Duodenal mucosa (tissue), 2 donors: ENCODE data around the gene TMEM255A.
A peak's percentile ranks its signal among the peaks of the same experiment; 100 is the strongest.

Source experiments
- H3K27ac ChIP-seq: one replicate; pipeline ENCODE4 v1.7.0; 2013; ENCODE audit warnings: low read depth, low read length
- H3K27me3 ChIP-seq, 2 donors: one replicate each; pipeline ENCODE4 v1.7.0; 2013; ENCODE audit warnings: low read length in 2 of 2, control low read depth in 1 of 2; ENCODE audit not compliant: insufficient read depth in 2 of 2, control insufficient read depth in 1 of 2
- H3K36me3 ChIP-seq, 2 donors: one replicate each; pipeline ENCODE4 v1.7.0; 2013; ENCODE audit warnings: low read length in 2 of 2, control low read depth in 1 of 2; ENCODE audit not compliant: insufficient read depth in 2 of 2, control insufficient read depth in 1 of 2
- H3K4me1 ChIP-seq, 2 donors: one replicate each; pipeline ENCODE4 v1.7.0; 2013; ENCODE audit warnings: low read length in 2 of 2, control low read depth in 1 of 2; ENCODE audit not compliant: insufficient read depth in 2 of 2, control insufficient read depth in 1 of 2
- H3K4me3 ChIP-seq, 2 donors: one replicate each; pipeline ENCODE4 v1.7.0; 2013; ENCODE audit warnings: low read length in 2 of 2, low read depth in 1 of 2
- H3K9ac ChIP-seq, 2 donors: one replicate each; pipeline ENCODE4 v1.7.0; 2013; ENCODE audit warnings: low read length in 2 of 2, low read depth in 1 of 2
- H3K9me3 ChIP-seq, 2 donors: one replicate each; pipeline ENCODE4 v1.7.0; 2013; ENCODE audit warnings: low read length in 2 of 2, control low read depth in 1 of 2; ENCODE audit not compliant: control insufficient read depth in 1 of 2

Gene TMEM255A

DNA sequence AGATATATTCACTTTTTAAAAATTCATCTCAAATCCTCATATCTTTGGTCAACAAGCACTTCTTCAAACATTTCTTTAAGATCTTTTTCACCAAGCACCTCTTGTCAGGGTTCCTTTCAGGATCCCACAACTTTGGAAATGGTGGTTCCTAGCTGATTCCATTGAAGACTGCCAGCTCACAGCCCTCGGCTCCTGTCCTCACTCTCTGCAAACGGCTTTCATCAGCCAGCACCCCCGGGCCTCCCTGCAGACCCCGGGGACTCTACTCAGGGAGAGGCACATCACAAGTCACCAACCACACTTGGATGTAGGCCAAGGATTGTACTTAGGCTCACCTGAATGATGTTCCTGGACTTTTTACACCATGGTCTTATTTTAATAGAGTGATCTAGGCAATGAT is 40.7 kb downstream of the TMEM255A start:
- Histone ChIP-seq H3K9me3 (no peaks in the 10 kb centered on the region), H3K27me3 (no peaks in the 10 kb centered on the region), H3K4me1 (no peaks in the 10 kb centered on the region), H3K4me3 (no peak overlapping the region), H3K9ac (no peak overlapping the region), H3K36me3 (no peaks in the 10 kb centered on the region), H3K27ac (no peak overlapping the region)

DNA sequence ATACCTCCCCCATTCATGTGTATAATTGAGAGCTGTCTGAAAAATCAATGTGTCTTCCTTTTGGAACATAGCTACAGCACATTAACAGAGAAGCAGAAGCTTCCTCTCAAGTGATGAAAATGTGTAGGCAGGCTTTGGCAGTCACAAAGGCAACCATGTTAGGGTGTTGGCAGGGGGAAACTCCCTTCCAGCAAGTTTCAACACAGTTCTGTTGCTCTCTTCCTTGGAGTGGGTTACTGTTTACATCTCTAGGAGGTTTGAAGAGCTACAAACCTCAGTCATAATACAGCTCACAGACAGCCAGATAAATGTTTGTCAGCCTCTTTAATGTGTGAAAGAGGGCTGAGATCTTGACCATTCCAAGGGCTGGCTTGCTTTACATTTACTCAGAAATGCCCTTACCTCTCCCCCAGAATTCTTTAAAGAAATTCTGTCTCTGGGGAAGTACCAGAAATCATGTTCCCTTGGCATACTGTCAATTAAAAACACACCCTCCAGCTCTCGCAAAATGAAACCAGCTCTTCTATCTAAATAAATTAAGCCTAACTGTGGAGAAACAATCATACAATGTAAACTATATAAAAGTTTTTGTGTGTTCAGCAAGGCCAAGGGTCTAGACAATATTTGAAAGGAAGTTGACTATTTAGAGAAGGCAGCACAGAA is 41.8 kb downstream of the TMEM255A start:
- Histone ChIP-seq H3K36me3 (no peaks in the 10 kb centered on the region), H3K4me3 (no peak overlapping the region), H3K27ac (no peak overlapping the region), H3K9ac (no peak overlapping the region), H3K4me1 (no peaks in the 10 kb centered on the region), H3K9me3 (no peaks in the 10 kb centered on the region), H3K27me3 (no peaks in the 10 kb centered on the region)

DNA sequence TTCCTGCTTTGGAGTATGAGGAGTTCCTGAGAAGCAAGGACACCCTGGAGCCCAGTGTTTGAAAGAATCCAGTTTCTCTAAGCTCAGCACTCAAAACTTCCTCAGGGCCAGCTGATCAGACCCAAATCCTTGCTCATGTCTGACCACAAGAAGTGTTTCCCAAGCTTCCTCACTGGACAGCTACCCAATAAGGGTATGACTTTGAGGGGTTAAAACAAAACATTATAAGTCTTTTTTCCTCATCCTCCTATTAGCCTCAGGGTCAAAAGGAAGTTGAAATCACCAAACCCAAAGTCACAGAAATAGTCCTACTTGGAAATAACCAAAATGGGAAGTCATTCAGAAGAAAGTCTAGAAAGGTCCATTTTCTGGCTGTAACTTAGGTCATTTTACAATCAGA is 46.9 kb downstream of the TMEM255A start:
- Histone ChIP-seq H3K4me3 (no peak overlapping the region), H3K27ac (no peak overlapping the region), H3K9ac (no peak overlapping the region), H3K36me3 (no peaks in the 10 kb centered on the region), H3K4me1 (no peaks in the 10 kb centered on the region), H3K9me3 (no peaks in the 10 kb centered on the region), H3K27me3 (no peaks in the 10 kb centered on the region)

GRCh38 chrX:120262859-120263708 is 48.2 kb downstream of the TMEM255A start:
- H3K27ac ChIP-seq: no peak overlapping the region
- H3K9me3 ChIP-seq: no peaks in the 10 kb centered on the region
- H3K36me3 ChIP-seq: no peaks in the 10 kb centered on the region
- H3K9ac ChIP-seq: no peak overlapping the region
- no peak overlapping the region for H3K4me3 ChIP-seq
- H3K27me3 ChIP-seq: no peaks in the 10 kb centered on the region
- H3K4me1 ChIP-seq: no peaks in the 10 kb centered on the region

DNA sequence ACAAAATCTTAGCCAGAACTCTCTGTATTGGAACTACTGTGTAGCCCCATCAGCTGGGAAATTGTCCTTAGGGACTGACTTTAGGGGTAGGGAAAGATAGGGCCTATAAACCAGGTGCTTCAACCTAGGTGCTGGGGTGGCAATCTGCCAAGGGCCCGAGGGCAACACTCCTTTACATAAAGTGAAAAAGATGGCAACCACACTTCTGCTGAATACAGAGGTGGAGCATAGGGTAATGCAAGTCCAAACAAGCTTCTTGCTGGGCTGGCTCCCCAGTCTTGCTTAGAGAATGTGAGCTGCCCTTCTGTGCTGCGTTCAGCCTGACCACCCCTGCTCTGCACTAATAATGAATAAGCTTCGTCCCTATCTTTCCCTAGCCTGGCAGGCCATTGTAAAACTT is 50.9 kb downstream of the TMEM255A start:
- Histone ChIP-seq H3K4me3 (no peak overlapping the region), H3K4me1 (no peaks in the 10 kb centered on the region), H3K36me3 (peaks cover 0 to 5% of the 10 kb centered on the region in 2 donors), H3K9ac (no peak overlapping the region), H3K27ac (no peak overlapping the region), H3K27me3 (no peaks in the 10 kb centered on the region), H3K9me3 (no peaks in the 10 kb centered on the region)

DNA sequence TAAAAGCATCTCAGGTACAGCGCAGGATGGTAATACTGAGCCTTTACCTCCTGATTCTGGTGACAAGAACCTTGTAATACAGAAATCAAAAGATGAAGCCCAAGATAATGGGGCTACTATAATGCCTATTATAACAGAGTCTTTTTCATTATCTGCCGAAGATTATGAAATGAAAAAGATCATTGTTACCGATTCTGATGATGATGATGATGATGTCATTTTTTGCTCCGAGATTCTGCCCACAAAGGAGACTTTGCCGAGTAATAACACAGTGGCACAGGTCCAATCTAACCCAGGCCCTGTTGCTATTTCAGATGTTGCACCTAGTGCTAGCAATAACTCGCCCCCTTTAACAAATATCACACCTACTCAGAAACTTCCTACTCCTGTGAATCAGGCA is 57.5 kb downstream of the TMEM255A start:
- H3K9me3 ChIP-seq: no peaks in the 10 kb centered on the region
- no peak overlapping the region for H3K4me3 ChIP-seq
- peaks cover 0 to 22% of the 10 kb centered on the region in 2 donors for H3K36me3 ChIP-seq
- no peak overlapping the region for H3K27ac ChIP-seq
- H3K27me3 ChIP-seq: no peaks in the 10 kb centered on the region
- H3K4me1 ChIP-seq: peaks cover 0 to 4% of the 10 kb centered on the region in 2 donors
- no peak overlapping the region for H3K9ac ChIP-seq

- Histone ChIP-seq H3K36me3 (peaks cover 0 to 22% of the 10 kb centered on the region in 2 donors), H3K27me3 (no peaks in the 10 kb centered on the region), H3K4me1 (peaks cover 0 to 4% of the 10 kb centered on the region in 2 donors), H3K9ac (peak overlapping the region; percentile 73 to 76), H3K4me3 (peak overlapping the region; percentile 82 to 86), H3K9me3 (no peaks in the 10 kb centered on the region), H3K27ac (peak overlapping the region; percentile 85)
Measured at GRCh38 chrX:120251471-120252011, 59.7 kb downstream of the TMEM255A start.

DNA sequence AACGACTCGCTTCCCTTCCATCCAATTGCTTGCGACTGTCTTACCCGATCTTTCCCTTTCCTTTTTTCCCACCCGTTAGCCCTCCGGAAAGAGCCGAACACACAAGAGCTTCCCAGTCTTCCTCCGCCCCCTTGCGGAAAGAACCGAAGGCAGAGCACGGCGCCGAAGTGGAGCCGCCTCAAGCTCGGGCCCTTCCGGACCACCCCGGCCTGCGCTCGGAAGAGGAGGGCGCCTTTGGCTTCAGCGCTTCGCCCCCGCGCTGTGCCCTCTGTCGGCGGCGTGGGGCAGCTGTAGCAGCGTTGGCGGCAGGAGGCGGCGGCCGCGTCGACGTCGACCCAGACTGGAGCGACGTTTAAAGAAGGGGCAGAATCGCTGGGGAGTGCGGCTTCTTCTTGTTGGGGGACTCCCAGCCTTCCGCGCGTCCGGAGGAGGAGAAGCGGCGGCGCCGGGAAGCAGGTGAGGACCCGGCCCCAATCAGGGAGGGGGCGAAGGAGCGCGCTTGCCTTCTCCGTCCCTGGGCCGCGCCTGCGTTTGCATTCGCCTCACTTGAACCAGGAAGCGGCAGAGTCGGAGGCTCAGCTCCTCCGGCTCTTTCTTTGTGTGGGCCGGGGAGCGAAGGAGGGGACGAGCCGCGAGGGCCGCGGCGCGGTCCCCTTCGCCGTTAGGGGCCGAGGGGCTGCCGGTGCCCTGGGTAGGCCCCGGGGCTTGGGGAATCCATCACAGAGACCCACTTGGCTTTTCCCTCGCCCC is 60.6 kb downstream of the TMEM255A start, which contains the start of gene ZBTB33:
Gene ZBTB33, plus strand, starts transcription at position 291 of the 750 bp plus-strand sequence. CDS start 2,604 bp downstream, outside the sequence.
- H3K9me3 ChIP-seq: no peaks in the 10 kb centered on the region
- H3K4me1 ChIP-seq: peaks cover 0 to 4% of the 10 kb centered on the region in 2 donors
- peaks cover 0 to 20% of the 10 kb centered on the region in 2 donors for H3K36me3 ChIP-seq
- peak within 1 kb of the TSS; percentile 73 to 76 for H3K9ac ChIP-seq
- no peaks in the 10 kb centered on the region for H3K27me3 ChIP-seq
- H3K4me3 ChIP-seq: peak within 1 kb of the TSS; percentile 82 to 86
- peak within 1 kb of the TSS; percentile 85 for H3K27ac ChIP-seq

- Histone ChIP-seq H3K4me1 (peaks cover 10 to 15% of the 10 kb centered on the region in 2 donors), H3K27me3 (no peaks in the 10 kb centered on the region), H3K9ac (peak overlapping the region; percentile 76 to 82), H3K4me3 (peak overlapping the region; percentile 92 to 96), H3K36me3 (no peaks in the 10 kb centered on the region), H3K27ac (peak overlapping the region; percentile 84), H3K9me3 (no peaks in the 10 kb centered on the region)
Measured at GRCh38 chrX:120244735-120245498, 66.3 kb downstream of the TMEM255A start.
